Glutamatergic neuron (in vitro differentiated cells): ENCODE results near the gene JAKMIP1. TPM values are rescaled to one million over a fixed set of nuclear protein-coding genes. Genes with fewer than 3 reads are reported as not detected.

Experiments
- DNase-seq: peaks from one replicate; pipeline ENCODE4 v3.0.0; 2022
- H3K27ac Mint-ChIP-seq: one replicate; pipeline ENCODE4 v1.8.0; 2020; ENCODE audit warnings: mild to moderate bottlenecking, mixed read lengths, inconsistent platforms; ENCODE audit not compliant: unreplicated experiment
- H3K27me3 Mint-ChIP-seq: one replicate; pipeline ENCODE4 v1.8.0; 2020; ENCODE audit warnings: mild to moderate bottlenecking, moderate library complexity, mixed read lengths, inconsistent platforms; ENCODE audit not compliant: unreplicated experiment
- H3K36me3 Mint-ChIP-seq: one replicate; pipeline ENCODE4 v1.8.0; 2020; ENCODE audit warnings: mild to moderate bottlenecking, mixed read lengths, inconsistent platforms; ENCODE audit not compliant: unreplicated experiment
- H3K4me1 Mint-ChIP-seq: one replicate; pipeline ENCODE4 v1.8.0; 2020; ENCODE audit warnings: mild to moderate bottlenecking, low read depth, mixed read lengths, inconsistent platforms; ENCODE audit not compliant: unreplicated experiment
- H3K4me3 Mint-ChIP-seq: one replicate; pipeline ENCODE4 v1.8.0; 2020; ENCODE audit warnings: mild to moderate bottlenecking, mixed read lengths, inconsistent platforms; ENCODE audit not compliant: unreplicated experiment
- H3K9me3 Mint-ChIP-seq: one replicate; pipeline ENCODE4 v1.8.0; 2020; ENCODE audit warnings: mild to moderate bottlenecking, moderate library complexity, mixed read lengths, inconsistent platforms; ENCODE audit not compliant: unreplicated experiment
- CTCF ChIP-seq: fragments of 200-600 bp; sonication (generic); IDR thresholded peaks from one replicate; pipeline ENCODE4 v1.5.0; 2021; ENCODE audit not compliant: partially characterized antibody, unreplicated experiment
- total RNA-seq: library from RNA; stranded (reverse); fragmentation: NEBNext Ultra II Directional; extraction: Animal tissue kit (Norgen Biotek cat#: 25700); gene quantifications from one replicate; pipeline ENCODE4 v1.2.1, GENCODE V29; 2021; ENCODE audit not compliant: unreplicated experiment

JAKMIP1 gene
- total RNA-seq, 1 donor from 2014 or later: 2.4 TPM

DNA sequence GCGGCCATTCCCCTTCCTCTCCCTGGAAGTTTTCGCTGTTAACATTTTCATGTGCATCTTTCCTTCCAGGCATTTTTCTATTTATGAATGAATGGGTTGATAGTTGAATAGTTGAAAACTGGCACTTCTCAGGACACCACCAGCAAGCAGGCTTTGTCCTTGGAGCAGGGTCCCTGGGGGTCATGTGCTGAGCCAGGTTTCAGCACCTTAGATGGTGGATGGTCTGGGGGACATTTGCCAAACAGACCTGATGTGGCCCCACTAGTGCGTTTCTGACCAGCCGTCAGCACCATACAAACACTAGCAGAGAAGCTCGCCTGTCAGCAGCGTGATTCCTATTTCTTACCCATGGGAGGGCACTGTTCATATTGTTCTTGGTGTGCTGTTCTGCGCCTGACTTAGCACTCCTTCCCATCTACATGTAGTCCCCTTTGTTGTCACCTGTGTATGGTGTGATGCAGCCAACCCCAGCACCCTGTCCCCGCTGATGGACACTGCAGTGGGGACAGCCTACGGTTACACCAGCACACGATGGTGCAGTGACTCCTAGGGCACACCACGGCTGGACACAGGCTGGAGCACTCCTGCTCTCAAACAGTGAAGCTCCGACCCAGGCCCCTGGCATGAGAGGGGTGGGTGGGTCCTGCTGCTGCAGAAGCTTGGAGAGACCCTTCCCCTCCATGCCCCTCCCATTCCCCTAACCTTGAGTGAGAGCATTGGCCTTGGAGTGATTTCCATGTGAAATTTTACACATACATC is 42.1 kb upstream of the JAKMIP1 start:
- H3K9me3 Mint-ChIP-seq: peaks cover 5% of the 10 kb centered on the region
- H3K27ac Mint-ChIP-seq: no peak overlapping the region
- no peak for TF ChIP-seq CTCF
- H3K4me1 Mint-ChIP-seq: peaks cover 1% of the 10 kb centered on the region
- peak; percentile 1 for DNase-seq
- H3K27me3 Mint-ChIP-seq: peaks cover 8% of the 10 kb centered on the region
- peaks cover 12% of the 10 kb centered on the region for H3K36me3 Mint-ChIP-seq
- H3K4me3 Mint-ChIP-seq: no peak overlapping the region

- Mint-ChIP-seq H3K27me3 (peaks cover 8% of the 10 kb centered on the region), H3K36me3 (peaks cover 12% of the 10 kb centered on the region), H3K4me3 (no peak overlapping the region), H3K4me1 (peaks cover 1% of the 10 kb centered on the region), H3K9me3 (peaks cover 3% of the 10 kb centered on the region), H3K27ac (no peak overlapping the region)
- DNase-seq: peak; percentile 10
- no peak for TF ChIP-seq CTCF
Measured at GRCh38 chr4:6241062-6241845, 40.9 kb upstream of the JAKMIP1 start.

DNA sequence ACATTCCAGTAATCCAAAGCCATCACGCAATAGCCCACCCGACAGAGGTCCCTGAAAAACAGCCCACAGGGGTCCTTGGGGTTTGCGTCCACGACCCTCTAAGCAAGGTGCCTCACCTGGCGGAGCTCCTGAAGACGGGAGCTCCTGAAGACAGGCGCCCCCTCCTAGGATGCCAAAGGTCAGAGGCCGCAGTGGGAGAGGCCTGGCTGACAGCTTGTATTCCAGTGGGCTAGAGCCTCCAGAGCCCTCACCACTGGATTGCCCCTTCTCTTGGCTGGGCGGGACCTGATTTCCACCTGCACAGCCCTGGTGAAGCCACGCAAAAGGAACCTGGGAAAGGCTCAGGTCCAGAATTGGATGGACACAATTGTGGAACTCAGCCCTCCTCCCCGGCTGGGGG is 39.6 kb upstream of the JAKMIP1 start:
- peaks cover 7% of the 10 kb centered on the region for H3K27me3 Mint-ChIP-seq
- H3K4me1 Mint-ChIP-seq: peaks cover under 1% of the 10 kb centered on the region
- H3K9me3 Mint-ChIP-seq: peaks cover 4% of the 10 kb centered on the region
- no peak overlapping the region for H3K27ac Mint-ChIP-seq
- TF ChIP-seq CTCF: no peak
- DNase-seq: peak; percentile 9
- no peak overlapping the region for H3K4me3 Mint-ChIP-seq
- H3K36me3 Mint-ChIP-seq: peaks cover 10% of the 10 kb centered on the region

DNA sequence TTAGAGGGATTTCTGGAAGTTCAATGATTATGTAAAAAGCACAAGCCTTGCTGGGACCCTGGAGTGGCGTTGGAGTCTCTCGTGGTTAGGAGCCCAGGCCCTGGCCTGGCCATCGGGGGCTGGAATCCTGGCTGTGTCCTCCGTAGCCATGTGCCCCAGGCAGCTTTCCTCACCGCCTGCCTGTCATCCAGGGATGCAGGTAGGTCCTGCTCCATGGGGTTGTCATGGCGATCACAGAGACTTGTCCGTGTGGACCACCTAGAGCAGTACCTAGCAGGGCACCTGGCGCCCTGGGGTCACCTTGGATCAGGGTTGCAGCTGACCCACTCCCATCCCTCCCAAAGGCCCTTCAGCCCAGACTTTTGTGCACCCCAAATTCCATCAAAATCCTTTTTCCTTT is 39.1 kb upstream of the JAKMIP1 start:
- H3K4me1 Mint-ChIP-seq: no peaks in the 10 kb centered on the region
- peaks cover 4% of the 10 kb centered on the region for H3K27me3 Mint-ChIP-seq
- H3K4me3 Mint-ChIP-seq: no peak overlapping the region
- peaks cover 7% of the 10 kb centered on the region for H3K36me3 Mint-ChIP-seq
- no peak overlapping the region for H3K27ac Mint-ChIP-seq
- no peak for TF ChIP-seq CTCF
- DNase-seq: peak; percentile 2
- peaks cover 2% of the 10 kb centered on the region for H3K9me3 Mint-ChIP-seq
